H1 (cell line): Measurements from ENCODE around the gene AHI1. TPM values are rescaled to one million over a fixed set of nuclear protein-coding genes. Genes with fewer than 3 reads are reported as not detected.

Experiments
- BACH1 ChIP-seq: IDR thresholded peaks from 2 replicates; pipeline ENCODE4 v1.6.1; 2012; ENCODE audit warnings: low read length, improper control_type of control experiment
- CHD7 ChIP-seq: fragments of 300-600 bp; sonication (generic); IDR thresholded peaks from 2 replicates; pipeline ENCODE4 v1.7.1; 2012; ENCODE audit warnings: low read length, moderate library complexity, mild to moderate bottlenecking, inconsistent platforms; ENCODE audit not compliant: insufficient replicate concordance
- E2F6 ChIP-seq: IDR thresholded peaks from 2 replicates; pipeline ENCODE4 v1.6.1; 2012; ENCODE audit warnings: inconsistent platforms
- EP300 ChIP-seq, 2 experiments: IDR thresholded peaks; 1 replicate in 1 of 2; 2 replicates in 1 of 2; pipeline ENCODE4 v1.6.1; 2011 to 2012; ENCODE audit warnings: low read depth in 2 of 2, low read length in 2 of 2, mild to moderate bottlenecking in 2 of 2, borderline replicate concordance in 1 of 2, inconsistent platforms in 1 of 2, moderate library complexity in 1 of 2
- GABPA ChIP-seq: IDR thresholded peaks from 2 replicates; pipeline ENCODE4 v1.6.1; 2011; ENCODE audit warnings: mild to moderate bottlenecking, low read length, moderate library complexity, borderline replicate concordance; ENCODE audit not compliant: insufficient read depth
- SUZ12 ChIP-seq: fragments of 200-600 bp; sonication (generic); IDR thresholded peaks from 2 replicates; pipeline ENCODE4 v1.6.1; 2012; ENCODE audit warnings: mild to moderate bottlenecking, inconsistent platforms, low read length, moderate library complexity, mixed read lengths
- polyA plus RNA-seq, 7 experiments: library from polyadenylated mRNA; depleted of rRNA in 3 of 7; stranded (reverse) in 5 of 7; unstranded in 2 of 7; fragments of >200 nt in 5 of 7; fragments of 200-250 nt in 2 of 7; gene quantifications; 1 replicate in 5 of 7; 2 replicates in 1 of 7; 4 replicates in 1 of 7; pipeline versions ENCODE4 v1.2.1 to v1.2.3, GENCODE V29; 2011 to 2013; ENCODE audit warnings: missing spikeins in 2 of 7, mixed read lengths in 2 of 7
- total RNA-seq: library from RNA; stranded (reverse); fragmentation: NEBNext Ultra II Directional; extraction: Animal tissue kit (Norgen Biotek cat#: 25700); gene quantifications from 2 replicates; pipeline ENCODE4 v1.2.1, GENCODE V29; 2021

AHI1 gene
- total and polyA plus RNA-seq, 2 of the 8 experiments (the other 6 are each of a cell fraction or from before 2014, with no cell fraction given), result 4.2 to 19.6 TPM

GRCh38 chr6:135426833-135427232 is 70.7 kb downstream of the AHI1 start (continued):
- TF ChIP-seq CHD7, result no peak
- no peak for TF ChIP-seq E2F6
- no peak for TF ChIP-seq BACH1
- no peak for TF ChIP-seq SUZ12
- no peak for TF ChIP-seq GABPA
- TF ChIP-seq EP300 (IDR thresholded peaks at IDR 0.05; ENCODE audit: borderline replicate concordance in 1 of 2, low read depth in 2 of 2, low read length in 2 of 2), result no peak
